NCI-H524 (cell line): ENCODE measurements around the gene BAZ1A.
"Not testable (repeated sequence)": the region's sequence is repeated elsewhere in the genome, so short reads cannot be mapped to it uniquely, and the experiment has no call there.

Source experiments
- DNase-seq, 2 experiments: peaks; one replicate each; lab custom pipeline; 2025; lab: John Stamatoyannopoulos, UW

Gene BAZ1A

GRCh38 chr14:34785223-34786006 is 89.7 kb downstream of the BAZ1A start:
- DNase-seq, result no peak

DNA sequence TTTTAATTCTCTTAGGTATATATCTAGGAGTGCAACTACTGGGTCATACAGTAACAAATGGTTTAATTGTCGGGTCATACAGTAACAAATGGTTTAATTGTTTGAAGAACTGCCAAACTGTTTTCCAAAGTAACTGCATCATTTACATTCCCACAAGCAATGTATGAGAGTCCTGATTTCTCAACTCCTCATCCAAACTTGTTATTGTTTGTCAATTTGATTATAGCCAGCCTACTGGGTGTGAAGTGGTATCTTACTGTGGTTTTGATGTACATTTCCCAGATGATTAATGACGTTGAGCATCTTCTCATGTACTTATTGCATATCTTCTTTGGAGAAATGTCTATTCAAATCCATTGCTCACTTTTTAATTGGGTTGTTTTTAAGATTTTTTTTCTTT is 93.1 kb downstream of the BAZ1A start:
- no peak for DNase-seq

DNA sequence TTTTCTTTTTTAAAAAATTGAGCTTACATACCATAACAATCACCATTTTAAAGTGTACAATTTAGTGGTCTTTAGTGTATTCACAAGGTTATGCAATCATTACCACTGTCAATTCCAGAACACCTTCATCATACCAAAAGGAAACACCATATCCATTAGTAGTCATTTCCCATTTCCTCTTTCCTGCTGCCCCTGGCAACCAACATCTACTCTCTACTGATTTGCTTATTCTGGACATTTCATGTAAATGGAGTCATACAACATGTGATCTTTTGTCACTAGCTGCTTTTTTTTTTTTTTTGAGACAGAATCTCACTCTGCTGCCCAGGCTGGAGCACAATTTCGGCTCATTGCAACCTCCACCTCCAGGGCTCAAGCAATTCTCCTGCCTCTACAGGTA is 93.9 kb downstream of the BAZ1A start:
- DNase-seq, result no peak

DNA sequence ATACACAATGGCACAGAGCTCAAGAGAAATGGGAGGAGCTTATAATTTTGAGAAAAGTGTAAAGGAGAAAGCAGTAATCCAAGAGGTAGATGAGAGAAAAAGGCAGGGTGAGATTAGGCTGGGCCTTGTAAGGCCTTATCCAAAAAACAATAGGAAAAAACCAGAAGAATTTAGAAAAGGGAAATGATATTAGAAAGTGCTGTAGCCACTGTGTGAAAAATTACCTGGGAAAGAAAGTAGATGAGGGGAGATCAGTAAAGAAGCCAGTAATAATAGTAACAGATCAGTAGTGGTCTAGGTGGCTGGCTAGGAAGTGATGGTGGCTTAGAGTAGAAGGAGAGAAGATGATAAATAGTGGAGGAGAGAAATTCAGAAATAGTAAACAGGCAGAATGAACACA is 94.5 kb downstream of the BAZ1A start:
- no peak for DNase-seq

- no peak for DNase-seq
These were observed 96.4 kb downstream of the BAZ1A start for GRCh38 chr14:34778744-34779143.

- no peak for DNase-seq
These were observed 98.5 kb downstream of the BAZ1A start for GRCh38 chr14:34776611-34777010.

DNA sequence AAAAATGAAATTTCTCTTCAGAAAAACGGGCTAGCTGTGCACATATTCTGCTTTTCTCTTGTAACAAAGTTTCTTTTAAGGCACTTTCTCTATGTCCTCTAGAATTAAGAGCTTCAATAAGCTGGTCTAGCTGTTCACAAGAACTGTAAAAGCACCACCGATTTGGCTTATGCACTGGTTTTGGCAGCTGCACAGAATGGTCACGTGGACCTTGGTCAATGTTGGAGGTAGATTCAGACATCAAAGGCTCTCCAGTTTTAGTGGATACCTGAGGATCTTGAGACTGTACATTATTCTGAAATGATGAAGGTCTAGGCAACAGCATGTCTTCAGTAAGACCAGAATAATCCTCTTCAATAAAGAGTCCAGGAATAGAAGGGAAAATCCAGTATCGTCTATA is 99.2 kb downstream of the BAZ1A start:
- no peak for DNase-seq

DNA sequence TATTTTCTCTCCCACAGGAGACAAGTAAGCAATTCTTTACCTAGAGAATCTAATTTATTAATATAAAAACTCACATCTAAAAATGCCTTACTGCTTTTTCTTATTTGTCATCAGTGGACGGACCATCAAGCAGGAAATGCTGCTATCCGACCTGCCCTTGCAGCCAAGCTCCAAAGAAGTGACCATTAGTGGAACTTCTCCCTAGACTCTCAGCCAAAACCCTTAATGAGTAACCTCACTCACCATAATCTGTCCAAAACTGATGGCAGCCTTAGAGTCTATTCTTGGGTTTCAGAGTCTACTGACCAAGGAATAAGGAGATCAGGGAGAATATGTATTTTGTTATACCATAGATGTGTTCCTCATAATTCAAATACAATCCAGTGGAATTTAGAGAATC is 99.8 kb downstream of the BAZ1A start:
- DNase-seq, result no peak

- no peak for DNase-seq
These were observed 104.3 kb downstream of the BAZ1A start for GRCh38 chr14:34770901-34771300.

DNA sequence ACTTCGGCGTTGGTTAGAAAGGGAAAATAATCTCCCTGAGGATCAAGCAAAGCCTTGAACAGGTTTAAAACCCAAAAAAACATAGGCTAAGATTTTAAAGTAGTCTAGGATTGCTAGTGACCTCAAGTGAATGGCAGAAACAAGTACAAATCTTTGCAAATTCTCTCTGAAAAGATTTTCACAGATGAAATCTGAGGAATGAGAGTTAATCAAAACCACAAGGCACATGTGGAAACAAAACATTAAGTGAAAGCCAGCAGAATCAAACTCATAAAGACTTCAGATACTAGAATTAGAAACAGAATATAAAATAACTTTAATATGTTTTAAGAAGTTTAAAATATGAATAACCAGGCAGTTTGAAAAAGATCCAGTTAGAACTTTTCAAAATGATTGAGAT is 108.6 kb downstream of the BAZ1A start:
- no peak for DNase-seq

- DNase-seq, result no peak
These were observed 109.1 kb downstream of the BAZ1A start for GRCh38 chr14:34766060-34766459.

DNA sequence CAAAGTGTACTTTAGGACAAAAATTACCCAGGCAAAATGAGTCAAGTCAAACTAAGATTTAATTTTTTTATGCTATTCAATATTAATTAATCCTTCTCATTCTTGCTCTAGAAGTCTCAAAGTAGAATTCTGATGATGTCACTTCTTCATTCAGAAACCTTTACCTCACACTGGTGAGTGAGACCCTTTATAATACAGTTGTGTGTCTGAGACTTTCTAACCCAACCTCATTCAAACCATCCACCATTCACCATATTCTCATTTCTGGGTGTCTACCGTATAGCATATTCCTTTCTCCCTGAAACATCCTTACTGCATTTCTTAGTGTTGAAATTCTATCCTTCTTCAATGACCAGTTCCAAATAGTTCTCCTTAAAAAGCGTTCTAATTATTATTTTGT is 119.9 kb downstream of the BAZ1A start:
- no peak for DNase-seq

- DNase-seq, result no peak
These were observed 120.5 kb downstream of the BAZ1A start for GRCh38 chr14:34754687-34755086.

DNA sequence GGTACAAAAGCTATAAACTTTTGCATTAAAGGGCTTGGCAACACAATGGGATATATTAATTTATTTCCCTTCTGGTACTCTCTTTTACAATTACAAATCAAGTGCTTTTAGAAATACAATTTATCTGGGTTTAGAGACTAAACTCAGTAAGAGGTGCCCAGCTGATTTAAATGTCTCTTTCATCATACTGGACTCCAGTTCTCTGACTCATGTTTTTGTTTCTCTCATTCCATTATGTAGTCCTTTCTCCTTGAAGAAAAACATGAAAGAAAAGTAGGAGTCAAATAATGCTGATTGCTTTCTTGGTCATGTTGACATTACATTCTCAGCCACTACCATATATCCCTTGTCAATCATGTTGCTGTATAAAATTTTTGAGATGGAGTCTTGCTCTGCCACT is 124.5 kb downstream of the BAZ1A start:
- no peak for DNase-seq

- DNase-seq, result no peak
These were observed 124.9 kb downstream of the BAZ1A start for GRCh38 chr14:34750233-34750632.

- DNase-seq, result no peak
These were observed 125.8 kb downstream of the BAZ1A start for GRCh38 chr14:34749408-34749807.

DNA sequence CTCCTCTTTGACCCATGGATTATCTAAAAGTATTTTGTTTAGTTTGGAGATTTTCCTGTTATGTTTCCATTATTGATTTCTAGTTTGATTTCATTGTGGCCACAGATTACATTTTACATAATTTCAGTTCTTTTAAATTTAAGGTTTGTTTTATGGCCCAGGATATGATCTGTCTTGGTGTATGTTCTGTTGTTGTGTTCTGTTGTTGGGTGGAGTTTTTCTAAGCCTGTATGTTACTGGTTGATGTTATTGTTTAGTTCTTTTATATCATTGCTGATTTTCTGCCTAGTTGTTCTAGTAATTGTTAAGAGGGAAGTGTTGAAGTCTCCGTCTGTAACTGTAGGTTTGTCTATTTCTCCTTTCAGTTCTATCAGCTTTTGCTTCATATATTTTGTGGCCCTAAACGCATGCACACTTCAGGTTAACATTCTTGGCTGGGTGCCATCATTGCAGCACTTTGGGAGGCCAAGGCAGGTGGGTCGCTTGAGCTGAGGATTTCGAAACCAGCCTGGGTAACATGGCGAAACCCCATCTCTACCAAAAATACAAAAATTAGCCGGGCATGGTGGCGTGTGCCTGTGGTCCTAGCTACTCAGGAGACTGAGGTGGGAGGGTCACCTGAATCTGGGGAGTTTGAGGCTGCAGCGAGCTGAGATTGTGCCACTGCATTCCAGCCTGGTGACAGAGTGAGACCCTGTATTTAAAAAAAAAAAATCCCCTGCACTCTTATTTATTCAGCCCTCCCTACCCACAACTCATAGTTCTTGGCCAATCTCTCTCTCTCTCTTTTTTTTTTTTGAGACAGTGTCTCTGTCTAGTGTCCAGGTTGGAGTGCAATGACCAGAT is 132.7 kb downstream of the BAZ1A start:
- DNase-seq, result no peak

GRCh38 chr14:34741840-34742239 is 133.3 kb downstream of the BAZ1A start:
- DNase-seq, result no peak

- DNase-seq, result not testable (repeated sequence)
These were observed 135.0 kb downstream of the BAZ1A start for GRCh38 chr14:34740139-34740538.

DNA sequence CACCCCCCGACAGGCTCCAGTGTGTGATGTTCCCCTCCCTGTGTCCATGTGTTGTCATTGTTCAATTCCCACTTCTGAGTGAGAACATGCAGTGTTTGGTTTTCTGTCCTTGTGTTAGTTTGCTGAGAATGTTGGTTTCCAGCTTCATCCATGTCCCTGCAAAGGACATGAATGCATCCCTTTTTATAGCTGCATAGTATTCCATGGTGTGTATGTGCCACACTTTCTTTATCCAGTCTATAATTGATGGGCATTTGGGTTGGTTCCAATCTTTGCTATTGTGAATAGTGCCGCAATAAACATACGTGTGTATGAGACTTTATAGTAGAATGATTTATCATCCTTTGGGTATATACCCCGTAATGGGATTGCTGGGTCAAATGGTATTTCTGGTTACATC is 138.1 kb downstream of the BAZ1A start:
- not testable (repeated sequence) for DNase-seq

DNA sequence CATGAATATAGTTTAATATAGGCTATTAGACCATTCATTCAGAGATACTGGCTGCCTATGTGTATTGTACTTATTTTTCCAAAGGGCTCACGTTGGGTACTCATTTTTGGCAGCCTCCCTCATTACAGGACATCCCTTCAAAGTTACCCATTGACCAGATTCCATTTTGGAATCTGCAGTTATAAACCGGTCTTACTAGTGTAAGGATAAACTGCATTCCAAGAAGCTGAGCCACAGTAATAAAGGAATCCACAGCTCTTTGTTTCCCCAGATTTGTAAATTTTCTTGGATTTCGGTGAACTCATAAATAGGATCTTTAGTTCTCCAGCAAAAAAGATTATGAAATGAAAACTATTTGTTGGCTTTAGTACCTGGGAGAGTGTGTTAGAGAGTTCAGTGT is 141.9 kb downstream of the BAZ1A start:
- no peak for DNase-seq

DNA sequence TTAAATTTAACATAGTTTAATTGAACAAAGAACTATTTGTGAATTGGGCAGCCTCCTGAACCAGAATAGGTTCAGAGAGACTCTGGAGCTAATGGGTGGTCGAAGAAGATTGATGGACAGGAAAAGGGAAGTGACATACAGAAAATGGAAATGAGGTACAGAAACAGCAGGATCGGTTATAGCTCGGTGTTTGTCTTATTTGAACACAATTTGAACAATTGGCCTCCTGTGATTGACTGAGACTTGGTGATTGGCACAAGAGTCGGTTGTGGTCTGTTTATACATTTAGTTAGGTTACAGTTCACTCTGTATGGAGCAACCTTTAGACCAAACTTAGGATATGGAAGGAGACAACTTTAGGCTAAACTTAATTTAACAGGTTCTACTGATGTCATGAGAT is 142.4 kb downstream of the BAZ1A start:
- no peak for DNase-seq

- DNase-seq, result no peak
These were observed 151.3 kb downstream of the BAZ1A start for GRCh38 chr14:34723867-34724266.
